ENCODE measurements around the gene NKIRAS2.

DNA sequence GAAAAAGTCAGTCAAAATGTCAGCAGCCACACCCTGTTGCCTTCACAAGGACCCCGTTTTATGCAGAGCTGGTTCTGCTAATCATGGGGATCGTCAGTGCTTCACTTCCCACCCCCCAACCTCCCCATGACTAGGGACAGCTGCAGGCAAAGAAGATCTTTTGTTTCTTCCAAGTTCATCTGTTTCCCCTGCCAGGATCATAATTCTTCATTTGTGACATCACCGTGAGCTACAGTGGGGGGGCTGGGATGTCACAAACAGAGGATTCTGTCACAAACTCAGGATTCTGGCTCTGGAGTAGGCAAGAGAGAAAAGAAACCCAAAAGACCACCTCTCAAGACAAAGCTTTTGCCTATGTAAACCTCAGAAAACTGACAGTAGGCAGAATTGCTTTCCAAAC lies 27.3 kb upstream of the NKIRAS2 start:
- TF ChIP-seq EZH2phosphoT487 (IDR thresholded peaks at IDR 0.05; ENCODE audit: insufficient read depth, low read depth), result no peak
- no peak for TF ChIP-seq EZH2 (IDR thresholded peaks at IDR 0.05; ENCODE audit: insufficient read depth, poor library complexity, severe bottlenecking)

Data from GM23248 (cell line).